GM10248 (cell line): ENCODE results near the gene PITX1.

Experiments used
- CTCF ChIA-PET: fragments of 300-600 bp; sonication (Branson Sonifier 250); formaldehyde crosslinking; extraction: SDS; loops from one replicate; lab custom pipeline; 2021; ENCODE audit warnings: antibody characterized with exemption; lab: Yijun Ruan, JAX
- POLR2A ChIA-PET: fragments of 350-650 bp; sonication (Branson Sonifier 250); formaldehyde crosslinking; extraction: SDS; loops from one replicate; lab custom pipeline; 2020; ENCODE audit warnings: antibody characterized with exemption; lab: Yijun Ruan, JAX
- DNase-seq: peaks from one replicate; pipeline ENCODE4 v3.0.0; 2012; ENCODE audit errors: extremely low spot score
- TF ChIP-seq, protein P1 (sequence below): IDR thresholded peaks from 2 replicates; pipeline ENCODE4 v1.5.1; 2012; ENCODE audit warnings: mild to moderate bottlenecking, low read depth; ENCODE audit errors: extremely low read depth, missing control alignments, control extremely low read depth

Gene PITX1

DNA sequence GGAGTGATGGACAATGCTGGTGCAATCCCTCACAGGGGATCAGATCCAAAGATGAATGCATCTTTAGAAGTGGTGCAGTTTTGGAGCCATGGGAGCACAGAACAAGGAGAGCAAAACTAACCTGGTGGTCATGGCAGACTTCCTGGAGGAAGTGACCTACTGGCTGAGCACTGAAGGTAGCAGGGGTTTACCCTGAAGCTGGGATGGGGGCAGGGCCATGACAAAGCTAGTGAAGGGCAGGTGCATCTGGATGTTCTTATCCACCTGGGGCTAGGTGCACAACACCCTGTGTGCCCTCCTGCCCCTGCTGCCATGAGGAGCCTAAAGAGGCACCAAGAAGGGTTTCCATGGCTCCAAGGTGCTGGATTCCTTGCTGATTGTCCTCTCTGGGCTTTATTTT, 11.5 kb upstream of the PITX1 start:
- TF ChIP-seq, protein P1, sequence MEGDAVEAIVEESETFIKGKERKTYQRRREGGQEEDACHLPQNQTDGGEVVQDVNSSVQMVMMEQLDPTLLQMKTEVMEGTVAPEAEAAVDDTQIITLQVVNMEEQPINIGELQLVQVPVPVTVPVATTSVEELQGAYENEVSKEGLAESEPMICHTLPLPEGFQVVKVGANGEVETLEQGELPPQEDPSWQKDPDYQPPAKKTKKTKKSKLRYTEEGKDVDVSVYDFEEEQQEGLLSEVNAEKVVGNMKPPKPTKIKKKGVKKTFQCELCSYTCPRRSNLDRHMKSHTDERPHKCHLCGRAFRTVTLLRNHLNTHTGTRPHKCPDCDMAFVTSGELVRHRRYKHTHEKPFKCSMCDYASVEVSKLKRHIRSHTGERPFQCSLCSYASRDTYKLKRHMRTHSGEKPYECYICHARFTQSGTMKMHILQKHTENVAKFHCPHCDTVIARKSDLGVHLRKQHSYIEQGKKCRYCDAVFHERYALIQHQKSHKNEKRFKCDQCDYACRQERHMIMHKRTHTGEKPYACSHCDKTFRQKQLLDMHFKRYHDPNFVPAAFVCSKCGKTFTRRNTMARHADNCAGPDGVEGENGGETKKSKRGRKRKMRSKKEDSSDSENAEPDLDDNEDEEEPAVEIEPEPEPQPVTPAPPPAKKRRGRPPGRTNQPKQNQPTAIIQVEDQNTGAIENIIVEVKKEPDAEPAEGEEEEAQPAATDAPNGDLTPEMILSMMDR, result no peak
- CTCF ChIA-PET, result interaction anchor here (1.2 kb wide), 1 partner anchor 20 kb away, joined by 3 read pairs; no protein-coding TSS in a partner anchor
- no peak for DNase-seq
- POLR2A ChIA-PET, result no interaction called here

DNA sequence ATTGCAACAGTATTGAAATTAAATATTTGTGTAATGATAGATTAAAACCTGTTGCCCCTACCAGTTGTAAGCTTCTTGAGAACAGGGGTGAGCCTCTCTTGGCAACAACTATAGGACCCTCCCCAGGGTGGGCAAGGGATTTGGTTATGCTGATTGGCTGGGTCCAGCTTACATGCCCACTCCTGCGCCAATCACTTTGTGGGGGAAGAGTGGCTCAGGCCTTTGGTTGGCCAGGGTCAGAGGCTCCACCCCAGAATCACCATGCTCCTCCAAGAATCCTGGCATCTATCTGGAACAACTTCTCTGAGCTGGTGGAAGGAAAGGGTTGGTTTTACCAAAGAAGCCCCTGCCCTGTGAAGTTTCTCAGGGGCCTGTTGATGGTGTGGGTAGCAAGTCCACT, 8.6 kb upstream of the PITX1 start:
- TF ChIP-seq, protein P1, result no peak
- CTCF ChIA-PET, result interaction anchor here (1.2 to 1.5 kb wide), 2 partner anchors 10 to 11 kb away, joined by 3 read pairs; no protein-coding TSS in a partner anchor
- DNase-seq, result no peak
- POLR2A ChIA-PET, result no interaction called here

DNA sequence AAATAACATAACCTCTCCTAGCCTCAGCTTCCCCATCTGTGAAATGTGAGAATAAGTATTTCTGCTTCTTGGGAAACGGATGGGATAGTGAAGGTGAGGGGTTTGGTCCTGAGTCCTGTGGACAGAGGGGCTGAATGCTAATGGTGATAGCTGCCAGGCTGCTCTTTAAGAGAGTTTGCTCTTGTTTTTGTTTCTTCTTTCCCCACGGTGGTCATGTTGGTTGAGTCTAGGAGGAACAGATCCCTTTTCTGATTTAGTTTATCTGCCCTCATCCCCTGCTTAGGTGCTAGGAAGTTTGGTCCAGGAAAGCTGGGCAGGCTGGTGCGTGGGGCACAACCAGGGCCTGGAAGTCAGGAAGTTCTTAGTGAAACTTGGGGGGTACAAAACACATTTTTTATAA, 7.7 kb upstream of the PITX1 start:
- TF ChIP-seq, protein P1, result no peak
- DNase-seq, result no peak
- ChIA-PET CTCF (no interaction called here), POLR2A (no interaction called here)

DNA sequence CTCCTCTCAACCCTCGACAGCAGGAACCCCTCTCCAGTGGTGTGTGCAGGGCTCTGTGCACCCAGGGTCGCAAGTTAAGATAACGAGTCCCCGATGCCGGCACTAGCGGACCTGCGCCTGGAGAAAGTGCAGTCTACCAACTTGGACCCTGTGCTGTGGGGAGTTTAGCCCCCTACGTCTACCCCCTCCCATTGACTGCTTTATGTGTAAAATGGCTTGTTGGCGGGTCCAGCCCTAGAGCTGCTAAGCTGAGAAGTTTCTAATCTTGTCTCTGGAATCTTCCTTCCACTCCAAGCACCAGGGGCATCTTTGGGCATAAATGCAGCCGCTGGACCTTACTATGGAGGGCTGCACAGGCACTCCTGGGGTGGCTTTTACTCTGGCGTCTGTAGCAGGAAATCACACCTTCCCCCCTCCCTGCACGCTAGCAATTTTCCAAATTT, 7.1 kb upstream of the PITX1 start:
- no peak for DNase-seq
- ChIA-PET POLR2A (no interaction called here), CTCF (no interaction called here)
- TF ChIP-seq, protein P1, result no peak

DNA sequence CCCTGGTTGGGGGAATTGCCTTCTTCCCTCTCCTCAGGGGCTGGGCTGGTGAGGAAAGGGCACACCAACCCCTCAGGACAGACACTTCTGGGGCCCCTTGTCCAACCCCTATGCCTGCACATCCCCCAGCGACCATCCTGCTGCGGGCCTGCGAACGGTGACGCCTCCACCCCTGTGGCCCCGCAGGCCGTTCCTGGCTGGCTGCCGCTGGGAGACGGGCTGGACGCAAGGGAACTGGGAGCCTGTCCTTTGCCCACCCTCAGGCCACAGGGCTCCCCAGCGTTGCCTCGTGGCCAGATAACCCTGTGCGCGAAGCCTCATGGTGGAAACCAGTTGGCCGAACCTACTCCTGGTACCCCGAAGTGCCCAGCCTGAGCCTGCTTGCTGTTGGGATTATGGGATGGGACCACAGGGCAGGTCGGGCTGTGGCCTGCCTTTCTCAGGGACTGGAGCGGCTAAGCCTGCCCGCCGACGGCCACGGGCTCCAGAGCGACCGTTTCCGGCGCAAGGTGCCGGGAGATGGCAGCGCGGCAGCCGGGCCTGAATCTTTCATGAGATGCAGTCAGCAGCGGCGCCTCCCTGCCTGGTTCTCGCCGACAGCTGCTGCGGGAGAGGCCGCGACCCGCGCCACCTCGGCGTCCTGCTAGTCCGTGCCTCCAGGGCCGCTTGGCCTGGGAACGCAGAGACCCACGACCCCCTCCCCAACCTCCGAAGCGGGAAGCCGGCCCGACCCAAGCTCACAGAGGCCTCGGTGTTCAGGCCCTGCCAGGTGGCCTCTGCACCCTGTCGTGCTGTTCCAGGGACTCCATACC, 6.5 kb upstream of the PITX1 start:
- no peak for DNase-seq
- ChIA-PET POLR2A (no interaction called here), CTCF (no interaction called here)
- TF ChIP-seq, protein P1, result no peak

DNA sequence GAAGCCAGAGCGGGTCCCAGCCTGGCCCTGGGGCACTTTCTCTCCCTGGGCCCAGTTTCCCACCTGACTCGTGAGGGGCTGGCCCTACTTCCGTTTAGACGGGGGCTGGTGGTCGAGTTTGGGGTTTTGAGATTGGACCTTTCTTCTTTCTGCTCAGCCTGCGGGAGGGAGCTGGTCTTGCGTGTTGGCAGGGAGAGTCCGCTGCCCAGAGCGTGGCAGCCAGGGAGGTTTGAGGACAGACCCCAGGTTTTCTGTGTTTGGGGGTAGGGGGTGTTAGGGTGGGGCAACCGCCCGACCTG, 6.0 kb upstream of the PITX1 start:
- DNase-seq, result no peak
- TF ChIP-seq, protein P1, result no peak
- POLR2A ChIA-PET, result no interaction called here
- CTCF ChIA-PET, result no interaction called here
